HL-60 (cell line): ENCODE measurements around the gene PRLR.

Experiments
- CTCF ChIP-seq: IDR thresholded peaks from one replicate; pipeline ENCODE4 v1.5.1; 2011; ENCODE audit warnings: low read length, control low read depth, inconsistent platforms; ENCODE audit not compliant: insufficient read depth
- GABPA ChIP-seq: IDR thresholded peaks from 2 replicates; pipeline ENCODE4 v1.6.1; 2012; ENCODE audit warnings: low read depth
- TF ChIP-seq, protein P1 (sequence below): IDR thresholded peaks from 2 replicates; pipeline ENCODE4 v1.6.1; 2012; ENCODE audit warnings: low read depth; ENCODE audit not compliant: insufficient replicate concordance

GRCh38 chr5:35052838-35053237, 177.4 kb downstream of the PRLR start:
- TF ChIP-seq CTCF (no peak), GABPA (no peak)
- TF ChIP-seq, protein P1, sequence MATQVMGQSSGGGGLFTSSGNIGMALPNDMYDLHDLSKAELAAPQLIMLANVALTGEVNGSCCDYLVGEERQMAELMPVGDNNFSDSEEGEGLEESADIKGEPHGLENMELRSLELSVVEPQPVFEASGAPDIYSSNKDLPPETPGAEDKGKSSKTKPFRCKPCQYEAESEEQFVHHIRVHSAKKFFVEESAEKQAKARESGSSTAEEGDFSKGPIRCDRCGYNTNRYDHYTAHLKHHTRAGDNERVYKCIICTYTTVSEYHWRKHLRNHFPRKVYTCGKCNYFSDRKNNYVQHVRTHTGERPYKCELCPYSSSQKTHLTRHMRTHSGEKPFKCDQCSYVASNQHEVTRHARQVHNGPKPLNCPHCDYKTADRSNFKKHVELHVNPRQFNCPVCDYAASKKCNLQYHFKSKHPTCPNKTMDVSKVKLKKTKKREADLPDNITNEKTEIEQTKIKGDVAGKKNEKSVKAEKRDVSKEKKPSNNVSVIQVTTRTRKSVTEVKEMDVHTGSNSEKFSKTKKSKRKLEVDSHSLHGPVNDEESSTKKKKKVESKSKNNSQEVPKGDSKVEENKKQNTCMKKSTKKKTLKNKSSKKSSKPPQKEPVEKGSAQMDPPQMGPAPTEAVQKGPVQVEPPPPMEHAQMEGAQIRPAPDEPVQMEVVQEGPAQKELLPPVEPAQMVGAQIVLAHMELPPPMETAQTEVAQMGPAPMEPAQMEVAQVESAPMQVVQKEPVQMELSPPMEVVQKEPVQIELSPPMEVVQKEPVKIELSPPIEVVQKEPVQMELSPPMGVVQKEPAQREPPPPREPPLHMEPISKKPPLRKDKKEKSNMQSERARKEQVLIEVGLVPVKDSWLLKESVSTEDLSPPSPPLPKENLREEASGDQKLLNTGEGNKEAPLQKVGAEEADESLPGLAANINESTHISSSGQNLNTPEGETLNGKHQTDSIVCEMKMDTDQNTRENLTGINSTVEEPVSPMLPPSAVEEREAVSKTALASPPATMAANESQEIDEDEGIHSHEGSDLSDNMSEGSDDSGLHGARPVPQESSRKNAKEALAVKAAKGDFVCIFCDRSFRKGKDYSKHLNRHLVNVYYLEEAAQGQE: no peak
